Endothelial cell of umbilical vein (primary cell): ENCODE measurements around the gene SMARCD2. TPM values are rescaled to one million over a fixed set of nuclear protein-coding genes. Genes with fewer than 3 reads are reported as not detected.

Source experiments
- Bru-seq: library from RNA; stranded (reverse); fragments of 400-500 nt; gene quantifications from one replicate; lab custom pipeline; 2021; lab: Mats Ljungman, UMichigan
- BruChase-seq, 2 experiments: library from RNA; stranded (reverse); fragments of 400-500 nt; gene quantifications; one replicate each; lab custom pipeline; 2021; lab: Mats Ljungman, UMichigan
- BruUV-seq: library from RNA; stranded (reverse); fragments of 400-500 nt; replicated peaks from 2 replicates; lab custom pipeline; 2021; lab: Mats Ljungman, UMichigan
- CTCF ChIA-PET: fragments of 300-600, 350-600 bp; sonication (Branson Sonifier 250); formaldehyde crosslinking; loops from one replicate; lab custom pipeline; 2021; ENCODE audit warnings: antibody characterized with exemption, inconsistent platforms; lab: Charles Lee
- POLR2A ChIA-PET: fragments of 300-600, 350-600 bp; sonication (Branson Sonifier 250); formaldehyde crosslinking; loops from one replicate; lab custom pipeline; 2021; ENCODE audit warnings: antibody characterized with exemption, inconsistent platforms; lab: Charles Lee
- DNase-seq: peaks from one replicate; pipeline ENCODE4 v3.0.0-alpha.2; 2011; ENCODE audit warnings: low read depth, low spot score
- FAIRE-seq: peaks from 2 replicates; lab custom pipeline; 2011; peaks lifted over from hg19 to GRCh38; lab: Jason Lieb, UNC
- H2AFZ ChIP-seq: 2 replicates; pipeline ENCODE4 v1.6.0; 2012; ENCODE audit warnings: low read depth, low read length, control low read depth, inconsistent platforms
- H3K27ac ChIP-seq: 2 replicates; pipeline ENCODE4 v1.5.1; 2011; ENCODE audit warnings: low read depth, mild to moderate bottlenecking, control low read depth, low read length, moderate library complexity; ENCODE audit not compliant: insufficient read depth
- H3K27me3 ChIP-seq, 2 experiments: 2 replicates each; pipeline versions ENCODE4 v1.6.0 to v1.6.1; 2011; ENCODE audit warnings: low read length in 2 of 2, mixed read lengths in 1 of 2; ENCODE audit not compliant: control insufficient read depth in 2 of 2, insufficient read depth in 2 of 2
- H3K36me3 ChIP-seq, 2 experiments: 2 replicates in 1 of 2; 3 replicates in 1 of 2; pipeline ENCODE4 v1.5.1; 2011; ENCODE audit warnings: low read length in 2 of 2, mild to moderate bottlenecking in 1 of 2, moderate library complexity in 1 of 2; ENCODE audit not compliant: control insufficient read depth in 2 of 2, insufficient read depth in 2 of 2; ENCODE audit errors: extremely low read depth in 1 of 2
- H3K4me1 ChIP-seq: 3 replicates; pipeline ENCODE4 v1.5.1; 2011; ENCODE audit warnings: mild to moderate bottlenecking, low read length; ENCODE audit not compliant: control insufficient read depth, insufficient read depth; ENCODE audit errors: extremely low read depth
- H3K4me2 ChIP-seq: 2 replicates; pipeline ENCODE4 v1.6.1; 2011; ENCODE audit warnings: low read length, control low read depth, mixed read lengths; ENCODE audit not compliant: insufficient read depth
- H3K4me3 ChIP-seq, 3 experiments: fragments of 200-600 bp in 1 of 3; sonication (generic), shearing (Covaris generic) in 1 of 3; replicated peaks in 1 of 3; 2 replicates each; pipeline ENCODE4 v1.5.1; 2011 to 2016; ENCODE audit warnings: control low read depth in 3 of 3, low read length in 3 of 3, mild to moderate bottlenecking in 2 of 3, inconsistent platforms in 1 of 3, low read depth in 1 of 3, moderate library complexity in 1 of 3; ENCODE audit not compliant: insufficient read depth in 1 of 3
- H3K79me2 ChIP-seq: 2 replicates; pipeline ENCODE4 v1.6.0; 2012; ENCODE audit warnings: low read length, inconsistent platforms; ENCODE audit not compliant: control insufficient read depth, insufficient read depth
- H3K9ac ChIP-seq: replicated peaks from 2 replicates; pipeline ENCODE3; 2011; ENCODE audit warnings: low read length, control low read depth; ENCODE audit not compliant: insufficient read depth; ENCODE audit errors: extremely low read depth
- H3K9me1 ChIP-seq: replicated peaks from 3 replicates; pipeline ENCODE4 v1.6.0; 2011; ENCODE audit warnings: mild to moderate bottlenecking, low read length; ENCODE audit not compliant: control insufficient read depth, insufficient read depth; ENCODE audit errors: extremely low read depth
- H3K9me3 ChIP-seq: replicated peaks from 2 replicates; pipeline ENCODE4 v1.5.1; 2012; ENCODE audit warnings: low read length, inconsistent platforms; ENCODE audit not compliant: control insufficient read depth, insufficient read depth
- H4K20me1 ChIP-seq: replicated peaks from 2 replicates; pipeline ENCODE3; 2011; ENCODE audit warnings: mild to moderate bottlenecking, low read length; ENCODE audit not compliant: control insufficient read depth, insufficient read depth; ENCODE audit errors: extremely low read depth
- JUN ChIP-seq: IDR thresholded peaks from 2 replicates; pipeline ENCODE4 v1.6.1; 2011; ENCODE audit warnings: borderline replicate concordance, low read depth; ENCODE audit not compliant: insufficient read length, insufficient read depth
- MYC ChIP-seq: IDR thresholded peaks from one replicate; pipeline ENCODE4 v1.6.1; 2011; ENCODE audit warnings: mild to moderate bottlenecking, low read depth, low read length
- POLR2A ChIP-seq: IDR thresholded peaks from 2 replicates; pipeline ENCODE4 v1.6.1; 2012; ENCODE audit warnings: low read depth, mild to moderate bottlenecking, control low read depth, low read length
- POLR2AphosphoS5 ChIP-seq: IDR thresholded peaks from 2 replicates; pipeline ENCODE4 v1.6.1; 2012; ENCODE audit warnings: low read depth, mild to moderate bottlenecking, control low read depth, low read length, moderate library complexity; ENCODE audit not compliant: insufficient read depth
- dilution Hi-C: fragments of 300-500 bp; cut with MboI; formaldehyde crosslinking; loops from one replicate; pipeline ENCODE4 v1.15.0; 2019; ENCODE audit warnings: low sequenced_read_pairs; ENCODE audit not compliant: extremely low pct_ligation_motif_present
- intact Hi-C: fragments of 100-400 bp; cut with micrococcal nuclease; formaldehyde crosslinking; loops from one replicate; pipeline ENCODE4 v1.10.0; 2022
- long read RNA-seq: library from polyadenylated mRNA; stranded (forward); transcript quantifications from one replicate; pipeline ENCODE4 v2.0.0, GENCODE V29; 2021
- polyA minus RNA-seq, 3 experiments: library from RNA; depleted of rRNA, polyadenylated mRNA; stranded (reverse); fragments of >200 nt; gene quantifications; 1 replicate in 1 of 3; 2 replicates in 2 of 3; pipeline ENCODE4 v1.2.3, GENCODE V29; 2011
- polyA plus RNA-seq, 4 experiments: library from polyadenylated mRNA; depleted of rRNA in 3 of 4; stranded (reverse) in 3 of 4; unstranded in 1 of 4; fragments of >200 nt; gene quantifications; 2 replicates each; pipeline versions ENCODE4 v1.2.1 to v1.2.3, GENCODE V29; 2011 to 2012; ENCODE audit warnings: missing spikeins in 1 of 4
- total RNA-seq: library from RNA; stranded (reverse); gene quantifications from 2 replicates; pipeline ENCODE4 v1.2.3, GENCODE V29; 2021

SMARCD2 gene
- 50.3 and 51.2 TPM in 2 replicates for total RNA-seq
- 55.7 and 62.8 TPM in 2 replicates for polyA plus RNA-seq
- polyA plus RNA-seq (2011; cell fraction: cytosol; rRNA removed), result 56.1 and 58.7 TPM in 2 replicates
- 70.9 and 82.3 TPM in 2 replicates for polyA plus RNA-seq (2011; cell fraction: nucleus; rRNA removed)
- polyA plus RNA-seq (2012), result 53.4 and 69.3 TPM in 2 replicates
- 59.7 and 61.2 TPM in 2 replicates for polyA minus RNA-seq
- 15.7 TPM for polyA minus RNA-seq (2011; cell fraction: cytosol; rRNA and poly(A)+ RNA removed)
- polyA minus RNA-seq (2011; cell fraction: nucleus; rRNA and poly(A)+ RNA removed), result 25.6 and 32.2 TPM in 2 replicates
- percentile 56 among the genes with signal in this experiment for Bru-seq, nascent RNA
- percentile 84 among the genes with signal in this experiment for BruChase-seq, experiment 1, labeled RNA remaining after a 6-hour chase
- BruChase-seq, experiment 2, labeled RNA remaining after a 2-hour chase, result percentile 73 among the genes with signal in this experiment
- long read RNA-seq, transcript SMARCD2-203 (13 exons, 2,716 nt), result major isoform, 45 of 62 reads
- long read RNA-seq, partial matches to known transcripts, result 6 of 62 reads
- long read RNA-seq, other reads (novel, unspliced or antisense), result 11 of 62 reads

- intact Hi-C loops, result no loop called here
Observed at GRCh38 chr17:63842540-63843386, at the start of gene SMARCD2. SMARCD2 (minus strand) TSS chr17:63842685; CDS start chr17:63842674, 11 bp downstream.

More at GRCh38 chr17:63842540-63843386, at the start of gene SMARCD2:
- Histone ChIP-seq H4K20me1 (no peaks in the 10 kb centered on the region), H3K4me3 (peak within 1 kb of the TSS; percentile 56 to 86 (median 77)), H3K9me1 (no peaks in the 10 kb centered on the region), H3K4me1 (peaks cover 24% of the 10 kb centered on the region), H3K4me2 (peak within 1 kb of the TSS; percentile 84), H3K9ac (peak within 1 kb of the TSS; percentile 75), H3K9me3 (no peaks in the 10 kb centered on the region), H3K27me3 (no peaks in the 10 kb centered on the region), H3K27ac (peak within 1 kb of the TSS; percentile 63), H3K36me3 (no peaks in the 10 kb centered on the region), H2AFZ (peak within 1 kb of the TSS; percentile 72), H3K79me2 (peaks cover 42% of the 10 kb centered on the region)
- TF ChIP-seq POLR2AphosphoS5 (peak; percentile 93), JUN (peak; percentile 9), POLR2A (peak; percentile 59), MYC (no peak)
- FAIRE-seq (peak; percentile 97), DNase-seq (peak; percentile 99)
- POLR2A ChIA-PET, result no interaction called here
- BruUV-seq, result no TSS peak
- dilution Hi-C loops, result no loop called here
- CTCF ChIA-PET, result interaction anchor here (1.1 to 2.1 kb wide), 5 partner anchors 8 to 417 kb away, joined by 3 to 7 read pairs (median 6); no protein-coding TSS in a partner anchor
